HepG2 (cell line): Measurements from ENCODE around the gene RHBG. TPM values are rescaled to one million over a fixed set of nuclear protein-coding genes. Genes with fewer than 3 reads are reported as not detected.

Source experiments
- HMGXB4 ChIP-seq, 2 experiments: sonication (generic) in 1 of 2; formaldehyde crosslinking in 1 of 2; IDR thresholded peaks; 2 replicates each; pipeline versions ENCODE4 v1.4.0 to v1.6.1; 2018 to 2020; ENCODE audit warnings: missing genetic modification reagents in 2 of 2, borderline replicate concordance in 1 of 2, low read depth in 1 of 2, mild to moderate bottlenecking in 1 of 2, missing biosample characterization in 1 of 2
- RCOR2 ChIP-seq: IDR thresholded peaks from 2 replicates; pipeline ENCODE4 v1.6.1; 2016; ENCODE audit warnings: missing biosample characterization, missing genetic modification reagents
- THRA ChIP-seq: sonication (generic); formaldehyde crosslinking; IDR thresholded peaks from 2 replicates; pipeline ENCODE4 v1.4.0; 2020; ENCODE audit warnings: missing genetic modification reagents, borderline replicate concordance
- ZBTB20 ChIP-seq: sonication (generic); formaldehyde crosslinking; IDR thresholded peaks from 2 replicates; pipeline ENCODE4 v1.8.1; 2023; ENCODE audit warnings: missing genetic modification reagents, low read depth, mild to moderate bottlenecking, borderline replicate concordance
- ZNF512B ChIP-seq: sonication (generic); formaldehyde crosslinking; IDR thresholded peaks from 2 replicates; pipeline ENCODE4 v1.5.1; 2020; ENCODE audit warnings: missing genetic modification reagents, mild to moderate bottlenecking, borderline replicate concordance
- ZNF574 ChIP-seq: sonication (generic); formaldehyde crosslinking; IDR thresholded peaks from 2 replicates; pipeline ENCODE4 v1.4.0; 2020; ENCODE audit warnings: missing genetic modification reagents
- polyA plus RNA-seq, 8 experiments: library from polyadenylated mRNA; depleted of rRNA in 3 of 8; stranded (reverse) in 7 of 8; unstranded in 1 of 8; fragments of >200 nt; fragmentation: Illumina TruSeq in 4 of 8; extraction: Trizol in 4 of 8; gene quantifications; 2 replicates each; pipeline versions ENCODE4 v1.2.1 to v1.2.3, GENCODE V29; 2011 to 2016; ENCODE audit warnings: low read depth in 4 of 8, missing spikeins in 1 of 8, mixed read lengths in 1 of 8; ENCODE audit not compliant: insufficient read depth in 1 of 8
- total RNA-seq, 5 experiments: library from RNA; depleted of rRNA; stranded (reverse); fragments of >200 nt; fragmentation: Illumina TruSeq; extraction: Trizol; gene quantifications; 2 replicates each; pipeline ENCODE4 v1.2.3, GENCODE V29; 2016; ENCODE audit warnings: low read depth in 1 of 5

RHBG gene
- total and polyA plus RNA-seq, 2 of the 13 experiments (the other 11 are each of a cell fraction or from before 2014, with no cell fraction given) = 61.8 to 73.5 TPM

- 0 out of 2 replicates have a peak, but pooled peaks have one; percentile 4 for TF ChIP-seq ZNF574 (CRISPR knock-in tag)
- peak in 1 of 2 experiments; percentile 3; a peak in 1 of 4 replicates for TF ChIP-seq HMGXB4 (CRISPR knock-in tag; IDR thresholded peaks at IDR 0.05; ENCODE audit: borderline replicate concordance in 1 of 2, low read depth in 1 of 2)
- 0 out of 2 replicates have a peak, but pooled peaks have one; percentile 4 for TF ChIP-seq ZNF512B (CRISPR knock-in tag)
- peak; percentile 64; the same call in 1 of the 2 replicates for TF ChIP-seq THRA (CRISPR knock-in tag)
- peak; percentile 40; the same call in 1 of the 2 replicates for TF ChIP-seq ZBTB20
- 0 out of 2 replicates have a peak, but pooled peaks have one; percentile 40 for TF ChIP-seq RCOR2 (CRISPR knock-in tag)
Observed at GRCh38 chr1:156369685-156370286, 775 bp downstream of the RHBG start (continued).
